Measurements from ENCODE around the gene DENND1B.

DENND1B gene

GRCh38 chr1:197786280-197786679, 11.0 kb upstream of the DENND1B start:
- Histone ChIP-seq H3K36me3 (ENCODE audit: insufficient read depth, low read length) (no peaks in the 10 kb centered on the region), H3K27me3 (ENCODE audit: insufficient read depth, low read length, poor library complexity, severe bottlenecking) (no peaks in the 10 kb centered on the region), H3K4me3 (ENCODE audit: low read length, poor library complexity, severe bottlenecking) (no peak overlapping the region), H3K4me2 (ENCODE audit: low read depth, low read length, poor library complexity, severe bottlenecking) (no peak overlapping the region), H3K9me2 (replicated peaks; ENCODE audit: low read depth, low read length) (no peaks in the 10 kb centered on the region), H2AFZ (ENCODE audit: low read length) (peak overlapping the region; percentile 9; the same call in 1 of the 2 replicates), H4K20me1 (ENCODE audit: insufficient read depth, low read length, poor library complexity, severe bottlenecking) (no peaks in the 10 kb centered on the region), H3F3A (ENCODE audit: low read depth) (no peaks in the 10 kb centered on the region), H3K4me1 (ENCODE audit: insufficient read depth, low read length, poor library complexity, severe bottlenecking) (peaks cover 17% of the 10 kb centered on the region), H3K9ac (ENCODE audit: low read depth, low read length, poor library complexity, severe bottlenecking) (no peak overlapping the region), H3K9me3 (ENCODE audit: insufficient read depth, low read depth, low read length) (no peaks in the 10 kb centered on the region), H3K79me2 (ENCODE audit: insufficient read depth, low read length) (no peaks in the 10 kb centered on the region)
- no peak for TF ChIP-seq CTCF (conservative IDR thresholded peaks at IDR 0.05; ENCODE audit: low read length)
- TF ChIP-seq EZH2phosphoT487 (IDR thresholded peaks at IDR 0.05; ENCODE audit: borderline replicate concordance) = no peak

GRCh38 chr1:197783510-197783948, 8.2 kb upstream of the DENND1B start:
- no peaks in the 10 kb centered on the region for H4K20me1 ChIP-seq (ENCODE audit: insufficient read depth, low read length, poor library complexity, severe bottlenecking)
- no peaks in the 10 kb centered on the region for H3K36me3 ChIP-seq (ENCODE audit: insufficient read depth, low read length)
- peaks cover 17% of the 10 kb centered on the region for H3K4me1 ChIP-seq (ENCODE audit: insufficient read depth, low read length, poor library complexity, severe bottlenecking)
- H3K9me2 ChIP-seq (replicated peaks; ENCODE audit: low read depth, low read length) = no peaks in the 10 kb centered on the region
- H3K9ac ChIP-seq (ENCODE audit: low read depth, low read length, poor library complexity, severe bottlenecking) = no peak overlapping the region
- H3K27me3 ChIP-seq (ENCODE audit: insufficient read depth, low read length, poor library complexity, severe bottlenecking) = no peaks in the 10 kb centered on the region
- no peaks in the 10 kb centered on the region for H3F3A ChIP-seq (ENCODE audit: low read depth)
- TF ChIP-seq EZH2phosphoT487 (IDR thresholded peaks at IDR 0.05; ENCODE audit: borderline replicate concordance) = no peak
- no peak for TF ChIP-seq CTCF (conservative IDR thresholded peaks at IDR 0.05; ENCODE audit: low read length)
- H2AFZ ChIP-seq (ENCODE audit: low read length) = no peak overlapping the region; the same call in 1 of the 2 replicates
- H3K4me2 ChIP-seq (ENCODE audit: low read depth, low read length, poor library complexity, severe bottlenecking) = no peak overlapping the region
- peaks cover 5% of the 10 kb centered on the region; the same call in 1 of the 2 replicates for H3K9me3 ChIP-seq (ENCODE audit: insufficient read depth, low read depth, low read length)
- no peaks in the 10 kb centered on the region for H3K79me2 ChIP-seq (ENCODE audit: insufficient read depth, low read length)
- no peak overlapping the region for H3K4me3 ChIP-seq (ENCODE audit: low read length, poor library complexity, severe bottlenecking)

- no peaks in the 10 kb centered on the region for H4K20me1 ChIP-seq (ENCODE audit: insufficient read depth, low read length, poor library complexity, severe bottlenecking)
- no peak overlapping the region for H3K4me2 ChIP-seq (ENCODE audit: low read depth, low read length, poor library complexity, severe bottlenecking)
- H2AFZ ChIP-seq (ENCODE audit: low read length) = peak overlapping the region; percentile 7; the same call in 1 of the 2 replicates
- H3K36me3 ChIP-seq (ENCODE audit: insufficient read depth, low read length) = no peaks in the 10 kb centered on the region
- H3K4me3 ChIP-seq (ENCODE audit: low read length, poor library complexity, severe bottlenecking) = no peak overlapping the region
- TF ChIP-seq EZH2phosphoT487 (IDR thresholded peaks at IDR 0.05; ENCODE audit: borderline replicate concordance) (no peak), CTCF (conservative IDR thresholded peaks at IDR 0.05; ENCODE audit: low read length) (no peak)
- peaks cover 17% of the 10 kb centered on the region for H3K4me1 ChIP-seq (ENCODE audit: insufficient read depth, low read length, poor library complexity, severe bottlenecking)
- no peaks in the 10 kb centered on the region for H3K9me2 ChIP-seq (replicated peaks; ENCODE audit: low read depth, low read length)
- no peaks in the 10 kb centered on the region for H3K27me3 ChIP-seq (ENCODE audit: insufficient read depth, low read length, poor library complexity, severe bottlenecking)
- H3F3A ChIP-seq (ENCODE audit: low read depth) = no peaks in the 10 kb centered on the region
- H3K9ac ChIP-seq (ENCODE audit: low read depth, low read length, poor library complexity, severe bottlenecking) = no peak overlapping the region
- peaks cover 5% of the 10 kb centered on the region; the same call in 1 of the 2 replicates for H3K9me3 ChIP-seq (ENCODE audit: insufficient read depth, low read depth, low read length)
- no peaks in the 10 kb centered on the region for H3K79me2 ChIP-seq (ENCODE audit: insufficient read depth, low read length)
Measured at GRCh38 chr1:197782722-197783360, 7.6 kb upstream of the DENND1B start.
